Dermis microvascular lymphatic vessel endothelial cell (primary cell): ENCODE measurements around the gene AGAP3. TPM values are rescaled to one million over a fixed set of nuclear protein-coding genes. Genes with fewer than 3 reads are reported as not detected.

Experiments used
- DNase-seq, 2 donors: peaks; one replicate each; pipeline versions ENCODE4 v3.0.0 to v3.0.0-alpha.2; 2010; ENCODE audit warnings: low read depth in 2 of 2
- total RNA-seq: library from RNA; depleted of rRNA; stranded (reverse); fragments of >200 nt; gene quantifications from 2 replicates; pipeline ENCODE4 v1.2.1, GENCODE V29; 2014

The AGAP3 gene
- total RNA-seq, 1 donor from 2014 or later, result 43.8 TPM

DNA sequence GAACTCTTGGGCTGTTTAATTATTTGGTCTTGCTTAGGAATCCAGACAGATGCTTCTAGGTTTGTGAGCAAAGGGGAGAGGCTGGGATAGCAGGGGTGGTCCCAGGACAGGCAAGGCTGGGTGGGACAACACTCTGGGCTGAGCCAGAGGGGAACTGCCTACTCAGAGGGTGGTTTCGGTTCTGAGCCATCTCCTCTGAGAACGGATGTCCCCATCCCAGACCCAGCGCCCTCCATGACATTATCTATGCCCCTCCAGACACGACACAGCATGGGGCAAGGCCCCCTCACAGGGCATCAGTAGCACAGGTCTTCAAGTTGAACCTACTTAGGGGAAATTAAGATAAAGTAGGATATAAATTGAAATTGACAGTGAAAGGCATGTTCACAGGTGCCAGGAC, 93.7 kb downstream of the AGAP3 start:
- no peak for DNase-seq

DNA sequence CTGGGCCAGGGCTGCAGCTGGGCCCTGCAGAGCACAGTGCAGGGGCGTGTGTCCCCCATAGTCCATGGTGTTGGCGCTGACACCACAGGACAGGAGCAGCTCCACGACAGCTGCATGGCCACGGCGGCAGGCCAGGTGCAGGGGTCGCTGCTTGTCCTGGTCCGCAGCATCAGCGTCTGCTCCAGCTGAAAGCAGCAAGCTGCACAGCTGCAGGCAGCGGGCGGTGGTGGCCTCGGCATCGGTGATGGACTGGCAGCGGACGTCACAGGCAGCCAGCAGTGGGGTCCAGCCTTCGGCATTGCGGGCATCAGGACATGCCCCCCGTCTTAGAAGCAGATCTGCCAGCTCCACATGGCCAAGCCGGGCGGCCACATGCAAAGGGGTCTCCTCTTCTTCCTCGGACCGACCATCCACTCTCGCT, 94.7 kb downstream of the AGAP3 start:
- DNase-seq, result no peak

- DNase-seq, result no peak
These were observed 99.7 kb downstream of the AGAP3 start for GRCh38 chr7:151185762-151186639.

GRCh38 chr7:151186640-151187408, 100.5 kb downstream of the AGAP3 start, which contains the start of gene ASB10:
Gene ASB10, minus strand, starts transcription at chr7:151187250. Its CDS starts 120 bp downstream, at chr7:151187130.
- no peak for DNase-seq

DNA sequence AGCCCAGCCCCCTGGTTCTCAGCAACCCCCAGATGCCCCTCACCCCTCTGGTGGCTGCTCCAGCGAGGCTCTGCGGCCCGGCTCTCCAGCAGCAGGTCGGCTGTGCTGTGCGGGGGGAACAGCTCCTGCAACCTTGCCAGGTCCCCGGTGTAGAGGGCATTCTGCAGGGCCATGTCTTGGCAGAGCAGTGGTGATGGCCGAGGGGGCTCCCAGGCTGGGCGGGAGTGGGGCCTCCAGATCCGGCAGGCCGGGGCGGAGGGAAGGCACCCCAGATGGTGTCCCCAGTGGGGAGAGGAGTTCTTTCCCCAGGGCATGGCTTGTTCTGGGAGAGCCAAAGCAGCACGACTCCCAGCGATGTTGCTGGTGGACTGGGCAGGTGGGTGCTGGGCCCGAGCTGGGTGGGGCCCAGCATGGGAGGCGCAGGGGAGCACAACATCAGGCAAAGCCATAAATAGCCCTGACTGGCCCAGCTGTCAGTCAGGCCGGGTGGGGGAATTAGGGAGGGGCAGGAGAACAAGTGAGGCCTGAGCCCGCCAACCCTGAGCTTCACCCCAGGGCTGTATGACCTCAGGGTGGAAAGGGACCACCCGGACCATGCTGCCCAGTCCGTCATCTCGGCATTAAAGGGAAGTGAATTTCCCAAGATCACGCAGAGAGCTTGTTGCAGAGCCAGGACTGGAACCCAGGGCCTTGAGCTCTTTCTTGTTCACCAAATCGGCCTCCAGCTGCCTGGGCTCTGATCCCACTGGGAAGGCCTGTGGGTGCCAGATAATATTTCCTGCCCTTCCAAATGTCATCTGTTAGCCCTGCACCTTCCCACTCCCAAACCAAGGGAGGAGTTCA, 101.4 kb downstream of the AGAP3 start:
- no peak for DNase-seq

DNA sequence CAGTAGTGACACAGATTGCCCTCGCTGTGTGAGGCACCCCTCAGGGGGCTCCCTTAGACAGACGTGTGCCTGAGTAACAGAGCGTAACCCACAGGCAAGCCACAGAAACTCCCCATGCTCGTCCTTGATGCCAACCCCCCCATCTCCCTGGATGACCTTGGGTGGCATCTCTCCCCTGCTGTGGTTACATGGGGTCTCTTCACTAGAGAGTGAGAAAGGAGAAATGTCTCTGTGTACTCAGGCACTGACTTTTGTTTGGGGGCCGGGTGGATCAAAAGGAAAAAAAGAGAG, 101.9 kb downstream of the AGAP3 start:
- no peak for DNase-seq

DNA sequence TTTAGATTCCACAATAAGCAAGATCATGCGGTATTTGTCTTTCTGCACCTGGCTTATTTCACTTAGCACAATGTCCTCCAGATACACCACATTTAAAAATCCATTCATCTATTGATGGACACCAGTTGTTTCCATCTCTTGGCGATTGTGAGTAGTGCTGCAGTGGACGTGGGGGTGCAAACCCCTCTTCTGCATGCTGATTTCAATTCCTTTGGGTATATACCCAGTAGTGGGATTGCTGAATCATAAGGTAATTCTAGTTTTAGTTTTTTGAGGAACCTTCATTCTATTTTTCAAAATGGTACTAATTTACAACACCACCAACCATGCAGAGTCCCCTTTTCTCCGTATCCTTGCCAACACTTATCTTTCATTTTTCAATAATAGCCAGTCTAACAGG, 102.8 kb downstream of the AGAP3 start:
- no peak for DNase-seq

GRCh38 chr7:151191544-151191943, 105.3 kb downstream of the AGAP3 start:
- DNase-seq, result no peak

- no peak for DNase-seq
These were observed 105.8 kb downstream of the AGAP3 start for GRCh38 chr7:151192002-151192539.

DNA sequence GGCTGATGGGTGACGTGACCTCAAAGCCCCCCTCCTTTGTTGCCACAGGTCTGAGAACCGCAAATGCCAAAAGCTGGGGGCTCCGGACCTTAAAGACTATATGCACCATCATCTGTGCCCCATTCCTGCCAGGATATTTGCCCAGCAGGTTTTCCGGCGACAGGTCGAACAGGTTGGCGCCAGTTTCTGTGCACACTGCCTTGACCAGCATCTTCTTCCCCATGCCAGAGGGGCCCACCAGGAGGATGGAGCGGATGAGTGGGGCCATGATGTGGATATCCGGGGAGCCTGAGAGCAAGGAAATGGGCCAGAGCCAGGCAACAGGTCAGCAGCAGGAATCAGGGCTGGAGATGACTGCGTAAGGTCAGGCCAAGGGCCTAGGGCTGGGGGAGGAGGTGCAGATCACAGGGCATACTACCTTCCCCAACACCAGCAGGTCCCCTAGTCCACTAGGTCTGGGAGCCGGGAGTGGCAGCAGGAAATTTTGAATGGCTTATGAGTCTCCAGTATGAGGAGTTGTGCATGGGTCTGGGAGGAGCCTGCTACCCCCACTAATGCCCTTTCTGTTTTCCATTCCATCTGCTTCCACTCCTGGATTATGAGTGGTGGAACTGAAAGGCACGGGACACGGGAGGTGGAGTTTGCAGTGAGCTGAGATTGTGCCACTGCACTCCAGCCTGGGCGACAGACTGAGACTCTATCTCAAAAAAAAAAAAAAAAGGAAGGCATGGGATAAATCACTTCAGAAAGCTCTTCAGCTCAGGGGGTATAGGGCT, 107.1 kb downstream of the AGAP3 start:
- no peak for DNase-seq

Other genes with a start within 250 kb of the AGAP3 start
- gene AOC1, start 234.0 kb upstream of the AGAP3 start, total RNA-seq, result not detected in 2 replicates
- 0.13 TPM in 1 of 2 replicates, not detected in the other for gene KCNH2, start 108.2 kb upstream of the AGAP3 start, total RNA-seq
- gene NOS3, start 95.5 kb upstream of the AGAP3 start, total RNA-seq, result 28.4 and 31.6 TPM in 2 replicates
- under 0.01 and 0.13 TPM in 2 replicates for gene ATG9B, start 62.0 kb upstream of the AGAP3 start, total RNA-seq
- gene ABCB8, start 58.0 kb upstream of the AGAP3 start, total RNA-seq, result 13.9 and 14.0 TPM in 2 replicates
- gene ASIC3, start 37.9 kb upstream of the AGAP3 start, total RNA-seq, result under 0.01 and 0.13 TPM in 2 replicates
- gene CDK5, start 28.6 kb upstream of the AGAP3 start, total RNA-seq, result 14.7 and 17.3 TPM in 2 replicates
- gene SLC4A2, start 26.9 kb upstream of the AGAP3 start, total RNA-seq, result 41.3 and 68.3 TPM in 2 replicates
- 43.9 and 49.3 TPM in 2 replicates for gene FASTK, start 5.7 kb upstream of the AGAP3 start, total RNA-seq
- gene TMUB1, start 3.0 kb upstream of the AGAP3 start, total RNA-seq, result 14.8 and 16.7 TPM in 2 replicates
- not detected in 2 replicates for gene GBX1, start 81.2 kb downstream of the AGAP3 start, total RNA-seq
- not detected in 2 replicates for gene ASB10, start 100.8 kb downstream of the AGAP3 start, total RNA-seq
- not detected in 2 replicates for gene H2BK1, start 124.0 kb downstream of the AGAP3 start, total RNA-seq
- 44.5 and 48.0 TPM in 2 replicates for gene ABCF2, start 140.7 kb downstream of the AGAP3 start, total RNA-seq
- gene CHPF2, start 146.0 kb downstream of the AGAP3 start, total RNA-seq, result 29.4 and 45.1 TPM in 2 replicates
- gene SMARCD3, start 162.2 kb downstream of the AGAP3 start, total RNA-seq, result 1.8 and 3.2 TPM in 2 replicates